T follicular helper cell (primary cell): Measurements from ENCODE around the gene C1GALT1.

ENCODE experiments used
- DNase-seq: peaks from one replicate; pipeline ENCODE4 v3.0.0-alpha.2; 2020; ENCODE audit warnings: low read depth

Gene C1GALT1

GRCh38 chr7:7201578-7202374 lies 19.4 kb downstream of the C1GALT1 start:
- peak; percentile 10 for DNase-seq

DNA sequence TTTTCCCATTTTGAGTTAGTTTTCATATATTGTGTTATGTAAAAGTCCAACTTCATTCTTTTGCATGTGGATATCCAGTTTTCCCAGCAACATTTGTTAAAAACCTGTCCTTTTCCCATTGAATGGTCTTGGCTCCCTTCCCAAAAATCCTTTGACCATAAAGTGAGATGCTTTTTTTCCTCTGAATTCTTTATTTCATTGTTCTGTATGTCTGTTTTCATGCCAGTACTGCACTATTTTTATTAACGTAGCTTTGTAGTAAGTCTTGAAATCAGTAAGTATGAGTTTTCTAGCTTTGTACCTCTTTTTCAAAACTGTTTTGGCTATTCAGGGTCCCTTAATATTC lies 20.0 kb downstream of the C1GALT1 start:
- DNase-seq: no peak

- DNase-seq: no peak
These were observed 21.6 kb downstream of the C1GALT1 start for GRCh38 chr7:7203813-7204575.

- DNase-seq: no peak
These were observed 25.5 kb downstream of the C1GALT1 start for GRCh38 chr7:7207876-7208275.

DNA sequence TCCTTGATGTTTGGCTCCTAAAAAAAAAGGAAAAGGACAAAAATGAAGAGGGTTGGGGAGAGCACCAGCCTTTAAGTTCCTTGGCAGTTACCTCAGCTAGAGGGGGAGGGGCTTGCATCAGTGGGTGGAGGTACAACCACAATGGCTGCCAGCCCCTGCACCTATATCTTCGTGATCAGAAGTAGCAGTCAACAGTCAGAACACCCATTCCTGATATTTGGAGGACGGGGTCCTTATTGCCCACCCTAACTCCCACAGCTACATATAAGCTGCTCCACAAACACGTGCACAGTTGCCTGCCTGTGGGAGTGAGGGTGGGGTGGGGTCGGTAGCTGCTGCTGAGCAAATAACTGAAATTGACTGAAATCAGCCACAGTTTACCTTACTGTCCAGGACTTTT lies 26.2 kb downstream of the C1GALT1 start:
- DNase-seq: no peak

- DNase-seq: no peak
These were observed 27.2 kb downstream of the C1GALT1 start for GRCh38 chr7:7209412-7210050.

- DNase-seq: no peak
These were observed 28.3 kb downstream of the C1GALT1 start for GRCh38 chr7:7210475-7211237.

DNA sequence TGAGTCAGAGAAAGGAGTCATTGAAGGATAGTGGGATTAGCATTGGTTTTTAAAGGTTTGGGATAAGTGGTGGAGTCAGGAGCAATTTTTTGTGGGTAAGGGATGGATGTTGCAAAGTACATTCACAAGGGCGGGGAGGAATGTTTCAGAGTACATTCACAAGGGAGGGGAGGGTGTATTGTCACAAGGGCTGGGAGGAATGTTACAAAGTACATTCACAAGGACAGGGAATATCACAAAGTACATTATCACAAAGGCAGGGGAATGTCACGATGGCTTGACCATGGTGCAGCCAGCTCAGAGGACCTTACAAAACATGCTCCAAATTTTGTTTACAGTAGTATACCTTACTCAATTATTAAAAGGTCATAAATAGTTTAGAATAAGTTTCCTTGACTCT lies 30.3 kb downstream of the C1GALT1 start:
- DNase-seq: no peak

- DNase-seq: no peak
These were observed 32.3 kb downstream of the C1GALT1 start for GRCh38 chr7:7214398-7215347.

GRCh38 chr7:7216279-7216678 lies 33.9 kb downstream of the C1GALT1 start:
- no peak for DNase-seq

DNA sequence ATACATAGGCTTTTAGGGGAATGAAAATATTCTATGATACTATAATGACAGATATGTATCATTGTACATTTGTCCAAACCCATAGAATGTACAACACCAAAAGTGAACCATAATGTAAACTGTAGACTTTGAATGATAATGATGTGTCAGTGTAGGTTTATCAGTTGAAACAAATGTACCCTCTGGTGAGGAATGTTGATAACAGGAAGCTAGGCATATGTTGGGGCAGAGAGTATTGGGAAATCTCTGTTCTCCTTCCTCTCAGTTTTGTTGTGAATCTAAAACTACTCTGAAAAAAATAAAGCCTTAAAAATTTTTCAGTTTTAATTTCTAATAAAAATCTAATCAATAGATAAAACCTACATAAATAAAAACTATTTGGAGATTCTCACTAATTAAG lies 36.9 kb downstream of the C1GALT1 start:
- DNase-seq: no peak

DNA sequence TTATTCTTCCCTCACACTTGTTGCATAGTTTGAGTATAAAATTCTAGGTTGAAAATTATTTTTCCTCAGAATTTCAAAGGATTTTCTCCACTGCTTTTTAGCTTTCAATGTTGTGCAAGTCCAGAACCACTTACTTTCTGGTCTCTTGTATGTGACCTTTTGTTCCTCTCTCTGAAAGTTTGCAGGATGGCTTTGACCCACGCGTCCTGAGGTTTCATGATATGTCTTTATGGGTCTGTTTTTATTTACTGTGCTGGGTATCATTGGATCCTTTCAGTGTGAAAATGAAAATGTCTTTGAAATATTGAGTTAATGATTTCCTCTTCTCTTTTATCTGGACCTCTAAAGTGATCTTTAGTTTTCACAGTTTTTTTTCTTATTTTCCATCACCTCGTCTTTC lies 38.5 kb downstream of the C1GALT1 start:
- DNase-seq: no peak

- DNase-seq: no peak
These were observed 39.3 kb downstream of the C1GALT1 start for GRCh38 chr7:7221599-7222038.

GRCh38 chr7:7223250-7223649 lies 40.9 kb downstream of the C1GALT1 start:
- DNase-seq: no peak

GRCh38 chr7:7226407-7226806 lies 44.1 kb downstream of the C1GALT1 start:
- DNase-seq: no peak

DNA sequence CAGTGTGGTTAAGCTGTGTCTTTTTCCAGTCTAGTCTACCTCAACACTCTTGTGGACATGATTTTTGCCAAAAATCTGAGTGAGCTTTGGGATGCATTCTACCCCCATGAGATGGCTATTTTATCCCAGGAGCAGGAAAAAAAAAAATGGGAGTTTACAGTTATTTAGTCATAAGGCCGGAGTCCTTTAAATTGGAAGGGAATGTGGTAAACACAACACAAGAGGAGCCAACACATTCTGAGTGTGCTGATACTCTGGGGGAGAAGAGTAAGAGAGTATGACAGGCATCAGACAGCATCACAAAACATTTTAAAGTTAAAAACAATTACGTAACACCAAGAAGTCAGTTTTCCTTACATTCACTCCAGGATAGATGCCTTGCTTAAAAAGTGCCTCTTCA lies 46.1 kb downstream of the C1GALT1 start:
- DNase-seq: no peak

DNA sequence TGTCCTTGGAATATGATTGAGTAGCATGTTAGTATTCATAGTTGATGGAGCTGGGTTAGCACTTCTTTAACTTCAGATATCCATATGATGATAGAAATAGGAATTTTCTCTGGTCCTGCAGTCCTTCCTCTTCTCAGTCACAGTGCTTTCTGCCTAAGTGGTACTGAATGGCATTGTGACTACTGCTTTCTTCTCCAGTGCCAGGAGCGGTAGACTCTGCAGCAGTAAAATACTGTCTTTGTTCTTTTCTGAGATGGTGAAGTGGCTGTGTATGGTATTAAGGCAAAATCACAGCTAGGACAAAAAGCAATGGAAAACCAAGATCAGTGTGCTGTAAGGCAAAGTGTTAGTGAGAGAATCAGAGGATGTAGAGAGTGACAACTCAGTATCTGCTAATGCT lies 46.6 kb downstream of the C1GALT1 start:
- DNase-seq: no peak

DNA sequence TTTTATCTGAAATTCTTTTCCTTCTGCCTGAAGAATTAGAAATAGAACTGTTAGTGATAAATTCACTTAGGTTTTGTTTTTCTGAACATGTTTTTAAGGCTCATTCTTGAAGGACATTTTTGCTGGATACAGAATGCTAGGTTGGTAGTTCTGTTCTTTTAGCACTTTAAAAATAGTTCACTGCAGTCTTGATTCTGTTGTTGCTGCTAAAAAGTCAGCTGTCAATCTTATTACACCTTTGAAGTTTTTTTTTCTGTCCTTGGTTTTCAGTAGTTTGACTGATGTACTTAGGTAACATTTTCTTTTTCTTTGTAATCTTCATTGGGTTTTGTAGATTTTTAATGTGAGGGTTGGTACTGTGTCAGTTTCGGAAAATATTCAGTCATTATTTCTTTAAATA lies 48.7 kb downstream of the C1GALT1 start:
- DNase-seq: no peak

DNA sequence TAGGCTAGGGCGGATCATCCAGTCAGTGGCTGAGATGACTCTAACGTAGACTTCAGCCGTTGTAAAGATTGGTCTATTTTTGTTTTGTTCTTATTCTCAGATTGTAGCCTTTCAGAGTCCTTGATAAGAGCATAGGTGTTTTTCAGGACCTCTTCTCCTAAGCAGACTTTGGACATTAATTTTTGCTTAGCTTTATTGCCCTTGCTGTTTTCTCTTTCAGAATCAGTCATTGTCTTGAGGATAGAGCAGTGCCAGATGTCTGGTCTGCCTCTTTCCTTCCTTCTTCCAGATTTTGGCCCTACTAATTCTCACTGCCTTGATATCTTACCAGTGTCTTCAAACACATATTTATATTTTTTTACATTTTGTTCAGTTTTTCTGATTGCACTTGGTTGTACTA lies 49.5 kb downstream of the C1GALT1 start:
- DNase-seq: no peak

GRCh38 chr7:7235347-7235746 lies 53.0 kb downstream of the C1GALT1 start:
- DNase-seq: no peak

- no peak for DNase-seq
These were observed 53.7 kb downstream of the C1GALT1 start for GRCh38 chr7:7236041-7236440.
